HFF-Myc (cell line): ENCODE measurements around the gene SLC2A4.
"Not testable (repeated sequence)": the region's sequence is repeated elsewhere in the genome, so short reads cannot be mapped to it uniquely, and the experiment has no call there.

ENCODE experiments used
- DNase-seq: peaks from one replicate; pipeline ENCODE4 v3.0.0-alpha.2; 2011; ENCODE audit warnings: low read depth; ENCODE audit errors: extremely low read depth
- H3K4me3 ChIP-seq: replicated peaks from 2 replicates; pipeline ENCODE4 v1.5.1; 2011; ENCODE audit warnings: low read depth, mild to moderate bottlenecking, control low read depth, low read length
- CTCF ChIP-seq: IDR thresholded peaks from 2 replicates; pipeline ENCODE4 v1.5.1; 2012; ENCODE audit warnings: mild to moderate bottlenecking, low read depth, low read length, control low read depth; ENCODE audit errors: missing control alignments

Gene SLC2A4

GRCh38 chr17:7241783-7242716 lies 39.5 kb upstream of the SLC2A4 start, which contains the start of gene GABARAP:
Gene GABARAP (minus strand): TSS chr17:7242449. CDS start chr17:7242330, 119 bp downstream.
- H3K4me3 ChIP-seq = peak within 1 kb of the TSS; percentile 59
- TF ChIP-seq CTCF = no peak
- no peak for DNase-seq

- TF ChIP-seq CTCF = no peak
- peak; percentile 90 for DNase-seq
- peak overlapping the region; percentile 59 for H3K4me3 ChIP-seq
Observed at GRCh38 chr17:7242717-7243452, 38.6 kb upstream of the SLC2A4 start.

- H3K4me3 ChIP-seq = peak overlapping the region; percentile 59
- no peak for DNase-seq
- TF ChIP-seq CTCF = no peak
Observed at GRCh38 chr17:7243453-7243729, 38.1 kb upstream of the SLC2A4 start.

GRCh38 chr17:7243838-7244237 lies 37.7 kb upstream of the SLC2A4 start:
- not testable (repeated sequence) for H3K4me3 ChIP-seq, DNase-seq

- no peak overlapping the region for H3K4me3 ChIP-seq
- DNase-seq = no peak
- no peak for TF ChIP-seq CTCF
Observed at GRCh38 chr17:7246779-7247178, 34.7 kb upstream of the SLC2A4 start.

GRCh38 chr17:7248796-7249195 lies 32.7 kb upstream of the SLC2A4 start:
- no peak for TF ChIP-seq CTCF
- DNase-seq = no peak
- peak overlapping the region; percentile 96 for H3K4me3 ChIP-seq

- no peak for TF ChIP-seq CTCF
- peak overlapping the region; percentile 96 for H3K4me3 ChIP-seq
- no peak for DNase-seq
Observed at GRCh38 chr17:7249214-7249613, 32.3 kb upstream of the SLC2A4 start.
